Measurements from ENCODE around the gene NABP2. TPM values are rescaled to one million over a fixed set of nuclear protein-coding genes. Genes with fewer than 3 reads are reported as not detected.

The NABP2 gene
- total and polyA plus RNA-seq, 2 donors (not counting 1 experiment from before 2014, with no cell fraction given): 14.9 to 16.1 TPM

GRCh38 chr12:56229916-56230431 lies 5.8 kb downstream of the NABP2 start, which contains the start of gene SLC39A5:
Gene SLC39A5, plus strand, starts transcription at chr12:56230051. Its CDS starts 1,224 bp downstream, at chr12:56231275.
- 52% methylated on average over 2 of the region's 4 CpGs for WGBS (ENCODE audit: insufficient coverage)
- Mint-ChIP-seq H3K27me3 (no peaks in the 10 kb centered on the region), H3K4me3 (no peak within 1 kb of the TSS), H3K27ac (no peak within 1 kb of the TSS), H3K4me1 (peaks cover 6% of the 10 kb centered on the region), H3K9me3 (ENCODE audit: insufficient read depth) (no peaks in the 10 kb centered on the region)
- no peaks in the 10 kb centered on the region for H3K27me3 ChIP-seq (replicated peaks in 1 of 4; ENCODE audit: control extremely low read depth in 1 of 4, control insufficient read depth in 3 of 4, insufficient read depth in 4 of 4, low read length in 3 of 4)
- H2AFZ ChIP-seq (ENCODE audit: insufficient read depth, low read depth, low read length, poor library complexity, severe bottlenecking): no peak within 1 kb of the TSS
- no peak for TF ChIP-seq CTCF (IDR thresholded peaks at IDR 0.05)
- no peak for TF ChIP-seq EZH2 (IDR thresholded peaks at IDR 0.05; ENCODE audit: borderline replicate concordance, insufficient read depth, low read depth, low read length, poor library complexity, severe bottlenecking)
- H3K36me3 ChIP-seq (replicated peaks in 1 of 2; ENCODE audit: control extremely low read depth in 1 of 2, control insufficient read depth in 1 of 2, extremely low read depth in 1 of 2, insufficient read depth in 2 of 2, low read length in 1 of 2): peaks cover 0 to 2% of the 10 kb centered on the region in 2 experiments
- ChIA-PET POLR2A (interaction anchor here (0.6 kb wide), 1 partner anchor 41 kb away, joined by 3 read pairs; the partner anchor contains the start of gene SMARCC2), CTCF (interaction anchor here (1.2 kb wide), 1 partner anchor 18 kb away, joined by 3 read pairs; no protein-coding TSS in a partner anchor)
- no peaks in the 10 kb centered on the region for H4K20me1 ChIP-seq (ENCODE audit: control insufficient read depth, insufficient read depth, low read length, poor library complexity, severe bottlenecking)
- H3K4me1 ChIP-seq (ENCODE audit: control insufficient read depth in 2 of 2, insufficient read depth in 2 of 2, low read length in 2 of 2): peaks cover 0 to under 1% of the 10 kb centered on the region in 2 donors
- H3K9ac ChIP-seq (ENCODE audit: low read length): no peak within 1 kb of the TSS
- intact Hi-C loops (cut with micrococcal nuclease): no loop called here
- no peak within 1 kb of the TSS for H3K27ac ChIP-seq (ENCODE audit: low read length in 2 of 2)
- DNase-seq (no peak), ATAC-seq (ENCODE audit: low read depth) (no peak)
- no peaks in the 10 kb centered on the region for H3K79me2 ChIP-seq (ENCODE audit: control insufficient read depth, insufficient read depth, low read length)
- no peaks in the 10 kb centered on the region for H3K9me3 ChIP-seq (ENCODE audit: control extremely low read depth in 1 of 3, control insufficient read depth in 2 of 3, insufficient read depth in 1 of 3, low read length in 2 of 3)
- H3K4me2 ChIP-seq (replicated peaks; ENCODE audit: low read depth, low read length, poor library complexity, severe bottlenecking): no peak within 1 kb of the TSS
- H3K4me3 ChIP-seq (ENCODE audit: control extremely low read depth in 1 of 5, extremely low read depth in 1 of 5, insufficient read depth in 1 of 5, low read depth in 2 of 5, low read length in 4 of 5): no peak within 1 kb of the TSS

- no peak overlapping the region for H3K27ac Mint-ChIP-seq
- peaks cover under 1% of the 10 kb centered on the region for H3K4me1 Mint-ChIP-seq
- H3K9me3 ChIP-seq (ENCODE audit: control extremely low read depth in 1 of 3, control insufficient read depth in 2 of 3, insufficient read depth in 1 of 3, low read length in 2 of 3): no peaks in the 10 kb centered on the region
- DNase-seq: no peak
- no peaks in the 10 kb centered on the region for H3K27me3 Mint-ChIP-seq
- ChIA-PET CTCF (interaction anchor here (1.2 to 1.5 kb wide), 2 partner anchors 17 to 28 kb away, joined by 3 to 4 read pairs; partner anchors contain the start of gene ANKRD52), POLR2A (no interaction called here)
- no peaks in the 10 kb centered on the region for H3K79me2 ChIP-seq (ENCODE audit: control insufficient read depth, insufficient read depth, low read length)
- H4K20me1 ChIP-seq (ENCODE audit: control insufficient read depth, insufficient read depth, low read length, poor library complexity, severe bottlenecking): no peaks in the 10 kb centered on the region
- H3K4me2 ChIP-seq (replicated peaks; ENCODE audit: low read depth, low read length, poor library complexity, severe bottlenecking): no peak overlapping the region
- H2AFZ ChIP-seq (ENCODE audit: insufficient read depth, low read depth, low read length, poor library complexity, severe bottlenecking): no peak overlapping the region
- no peak for ATAC-seq (ENCODE audit: low read depth)
- no peaks in the 10 kb centered on the region for H3K4me1 ChIP-seq (ENCODE audit: control insufficient read depth in 2 of 2, insufficient read depth in 2 of 2, low read length in 2 of 2)
- no peak overlapping the region for H3K9ac ChIP-seq (ENCODE audit: low read length)
- H3K9me3 Mint-ChIP-seq (ENCODE audit: insufficient read depth): no peaks in the 10 kb centered on the region
- no peak for TF ChIP-seq EZH2 (IDR thresholded peaks at IDR 0.05; ENCODE audit: borderline replicate concordance, insufficient read depth, low read depth, low read length, poor library complexity, severe bottlenecking)
- no peak for TF ChIP-seq CTCF (IDR thresholded peaks at IDR 0.05)
- peaks cover 0 to 2% of the 10 kb centered on the region in 2 experiments for H3K36me3 ChIP-seq (replicated peaks in 1 of 2; ENCODE audit: control extremely low read depth in 1 of 2, control insufficient read depth in 1 of 2, extremely low read depth in 1 of 2, insufficient read depth in 2 of 2, low read length in 1 of 2)
- no peak overlapping the region for H3K4me3 Mint-ChIP-seq
- no peaks in the 10 kb centered on the region for H3K27me3 ChIP-seq (replicated peaks in 1 of 4; ENCODE audit: control extremely low read depth in 1 of 4, control insufficient read depth in 3 of 4, insufficient read depth in 4 of 4, low read length in 3 of 4)
- no peak overlapping the region for H3K27ac ChIP-seq (ENCODE audit: low read length in 2 of 2)
- intact Hi-C loops (cut with micrococcal nuclease): no loop called here
- H3K4me3 ChIP-seq (ENCODE audit: control extremely low read depth in 1 of 5, extremely low read depth in 1 of 5, insufficient read depth in 1 of 5, low read depth in 2 of 5, low read length in 4 of 5): no peak overlapping the region
- 91% methylated on average over 6 of the region's 8 CpGs for whole genome bisulfite sequencing (ENCODE audit: insufficient coverage)
Measured at GRCh38 chr12:56230432-56231183, 6.5 kb downstream of the NABP2 start.

Data from B cell (primary cell).